Right hindlimb (tissue), 1 donor: Measurements from ENCODE around the gene WDR38.

Experiments
- DNase-seq: peaks from one replicate; pipeline ENCODE4 v3.0.0-alpha.2; 2018

Gene WDR38, protein sequence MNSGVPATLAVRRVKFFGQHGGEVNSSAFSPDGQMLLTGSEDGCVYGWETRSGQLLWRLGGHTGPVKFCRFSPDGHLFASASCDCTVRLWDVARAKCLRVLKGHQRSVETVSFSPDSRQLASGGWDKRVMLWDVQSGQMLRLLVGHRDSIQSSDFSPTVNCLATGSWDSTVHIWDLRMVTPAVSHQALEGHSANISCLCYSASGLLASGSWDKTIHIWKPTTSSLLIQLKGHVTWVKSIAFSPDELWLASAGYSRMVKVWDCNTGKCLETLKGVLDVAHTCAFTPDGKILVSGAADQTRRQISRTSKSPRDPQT

GRCh38 chr9:124852829-124853531, at the start of gene WDR38:
Gene WDR38 (plus strand): TSS chr9:124853460. CDS start chr9:124853532, 72 bp downstream.
- peak; percentile 86 for DNase-seq

- no peak for DNase-seq
Measured at GRCh38 chr9:124803911-124804310, 49.3 kb upstream of the WDR38 start.

DNA sequence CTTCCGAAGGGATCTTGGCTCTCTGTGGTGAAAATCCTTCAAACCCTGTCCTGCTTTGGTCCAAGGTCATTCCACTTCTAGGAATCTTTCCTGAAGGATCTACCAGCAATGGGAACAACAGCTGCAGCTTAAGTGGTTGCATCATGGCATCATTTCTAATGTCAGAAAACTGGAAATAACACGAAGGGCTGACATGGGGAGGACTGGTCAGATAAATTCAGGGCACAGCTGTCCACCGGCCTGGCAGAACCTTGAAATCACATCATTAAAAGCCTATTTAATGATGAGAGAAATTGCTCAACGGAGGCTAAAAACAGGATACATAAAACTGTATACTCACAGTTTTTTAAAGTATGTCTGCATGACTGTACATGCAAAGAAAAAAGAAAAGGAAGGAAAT, 48.1 kb upstream of the WDR38 start:
- DNase-seq: no peak

GRCh38 chr9:124808246-124808956, 44.9 kb upstream of the WDR38 start:
- DNase-seq: no peak

DNA sequence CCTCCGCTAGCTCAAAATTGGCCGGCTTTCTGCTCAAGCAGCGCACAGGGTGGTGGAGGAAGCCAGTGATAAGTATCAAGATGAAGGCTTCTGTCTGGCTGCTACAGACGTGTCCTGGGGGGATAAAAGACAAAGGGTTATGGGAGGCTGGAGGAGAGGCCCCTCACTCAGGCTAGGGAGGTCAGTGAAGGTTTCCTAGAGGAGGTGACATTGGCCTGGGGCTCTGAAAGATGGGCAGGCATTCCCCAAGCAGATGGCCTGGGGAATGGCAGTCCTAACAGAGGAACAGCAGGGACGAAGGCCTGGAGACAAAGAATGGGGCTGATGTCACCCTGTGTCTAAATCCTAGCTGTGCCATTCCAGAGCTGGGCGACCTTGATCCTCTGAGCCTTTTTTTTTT, 44.0 kb upstream of the WDR38 start:
- no peak for DNase-seq

DNA sequence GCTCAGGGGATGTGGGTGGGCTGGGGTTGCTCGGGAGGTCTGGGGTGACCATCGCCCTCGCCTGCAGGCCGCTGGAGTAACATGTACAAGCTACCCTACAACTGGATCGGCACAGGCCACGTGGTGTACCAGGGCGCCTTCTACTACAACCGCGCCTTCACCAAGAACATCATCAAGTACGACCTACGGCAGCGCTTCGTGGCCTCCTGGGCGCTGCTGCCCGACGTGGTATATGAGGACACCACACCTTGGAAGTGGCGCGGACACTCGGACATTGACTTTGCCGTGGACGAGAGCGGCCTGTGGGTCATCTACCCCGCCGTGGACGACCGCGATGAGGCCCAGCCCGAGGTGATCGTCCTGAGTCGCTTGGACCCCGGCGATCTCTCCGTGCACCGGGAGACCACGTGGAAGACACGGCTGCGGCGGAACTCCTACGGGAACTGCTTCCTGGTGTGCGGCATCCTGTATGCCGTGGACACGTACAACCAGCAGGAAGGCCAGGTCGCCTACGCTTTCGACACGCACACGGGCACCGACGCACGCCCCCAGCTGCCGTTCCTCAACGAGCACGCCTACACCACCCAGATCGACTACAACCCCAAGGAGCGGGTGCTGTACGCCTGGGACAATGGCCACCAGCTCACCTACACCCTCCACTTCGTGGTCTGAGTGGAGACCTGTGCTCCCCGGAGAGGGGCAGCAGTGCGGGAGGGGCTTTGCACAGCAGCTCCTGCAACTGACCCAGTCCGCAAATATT, 43.3 kb upstream of the WDR38 start:
- DNase-seq: no peak

DNA sequence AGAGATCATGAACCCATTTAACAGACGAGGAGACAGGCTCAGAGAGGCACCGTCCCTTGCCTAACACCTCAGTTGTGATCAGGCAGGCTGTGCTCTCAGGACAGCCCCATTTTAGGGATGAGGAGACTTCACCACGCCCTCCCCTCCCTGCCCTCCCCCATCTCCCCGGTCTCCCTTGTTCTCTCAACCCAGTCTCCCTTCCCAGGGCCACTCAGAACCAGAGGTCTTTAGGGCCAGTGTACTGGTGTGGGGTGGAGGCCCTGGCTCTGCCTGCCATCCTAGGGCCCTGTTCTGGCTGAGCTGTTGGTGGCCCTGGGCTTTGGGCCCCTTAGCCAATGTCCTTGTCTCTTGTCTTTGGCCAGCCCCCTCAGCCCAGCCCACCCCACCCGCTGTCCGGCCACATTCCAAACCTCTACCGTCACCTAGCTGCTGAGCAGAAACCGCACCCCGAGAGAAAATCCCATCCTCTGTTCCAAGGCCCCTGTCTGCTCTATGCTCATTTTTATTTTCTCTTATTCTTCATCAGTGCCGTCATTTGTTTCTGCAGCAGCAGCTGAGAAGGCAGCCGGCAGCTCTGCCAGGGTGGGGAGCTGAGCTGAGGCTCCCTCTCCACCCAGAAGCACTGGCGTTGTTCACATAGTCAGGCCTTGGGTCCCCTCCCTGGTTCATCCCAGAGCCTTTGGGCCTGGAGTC, 42.5 kb upstream of the WDR38 start:
- peak; percentile 88 for DNase-seq

- peak; percentile 88 for DNase-seq
Measured at GRCh38 chr9:124812441-124812876, 40.8 kb upstream of the WDR38 start.

- no peak for DNase-seq
Measured at GRCh38 chr9:124813041-124813440, 40.2 kb upstream of the WDR38 start.

GRCh38 chr9:124813501-124814163, 39.6 kb upstream of the WDR38 start:
- no peak for DNase-seq

DNA sequence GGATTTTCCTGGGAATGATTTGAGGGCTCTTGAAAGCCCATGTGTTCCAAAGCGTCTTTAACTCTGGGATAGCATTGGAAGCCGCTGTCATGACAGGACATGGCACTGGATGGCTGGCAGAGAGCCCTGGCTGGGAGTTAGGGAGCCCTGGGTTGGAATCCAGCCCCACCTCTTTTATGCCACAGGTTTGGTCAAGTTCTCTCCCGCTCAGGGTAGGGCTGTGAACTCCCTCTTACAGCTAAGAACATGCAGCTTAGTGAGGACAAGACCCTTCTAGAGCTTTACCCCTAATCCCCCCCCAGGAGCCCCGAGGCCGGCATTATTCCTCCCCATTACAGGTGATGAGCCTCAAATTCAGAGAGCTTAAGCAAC, 39.1 kb upstream of the WDR38 start:
- no peak for DNase-seq

DNA sequence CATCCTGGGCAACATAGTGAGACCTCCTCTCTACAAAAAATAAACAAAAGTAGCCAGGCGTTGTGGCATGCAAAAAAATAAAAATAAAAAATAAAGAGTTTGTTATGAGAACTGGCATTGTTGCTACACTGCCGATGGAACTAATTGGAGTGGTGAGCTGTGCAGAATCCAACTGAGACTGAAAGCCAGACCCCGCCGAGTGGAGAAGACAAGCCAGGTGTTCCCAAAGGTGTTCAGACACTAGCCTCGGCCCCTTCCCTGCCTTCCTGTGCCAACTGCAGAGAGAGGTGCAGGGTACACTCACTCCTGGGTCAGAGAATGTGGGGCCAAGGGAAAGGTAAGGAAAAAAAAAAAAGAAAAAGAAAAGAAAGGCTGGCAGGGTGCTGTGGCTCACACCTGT, 37.7 kb upstream of the WDR38 start:
- no peak for DNase-seq

GRCh38 chr9:124818431-124819281, 34.6 kb upstream of the WDR38 start:
- DNase-seq: no peak

GRCh38 chr9:124820698-124821623, 32.3 kb upstream of the WDR38 start:
- DNase-seq: peak; percentile 88

- no peak for DNase-seq
Measured at GRCh38 chr9:124828489-124829333, 24.5 kb upstream of the WDR38 start.

GRCh38 chr9:124829334-124829669, 24.0 kb upstream of the WDR38 start:
- no peak for DNase-seq

DNA sequence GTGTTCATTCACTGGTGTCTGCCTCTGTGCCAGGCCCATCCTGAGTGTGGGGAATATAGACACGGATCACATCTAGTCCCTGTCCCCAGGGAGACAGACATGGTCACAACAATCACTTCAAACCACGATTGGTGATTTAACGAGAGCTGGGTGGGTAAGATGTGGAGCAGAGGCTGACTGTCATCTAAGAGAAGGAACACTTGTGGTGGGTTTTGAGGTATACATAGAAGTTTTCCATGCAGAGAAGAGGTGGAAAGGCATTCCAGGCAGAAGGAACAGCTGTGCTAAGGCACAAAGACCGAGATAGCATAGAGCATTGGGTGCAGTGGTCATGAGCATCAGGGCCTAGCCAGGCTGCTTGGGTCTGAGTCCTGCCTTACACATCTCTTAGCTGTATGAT, 22.7 kb upstream of the WDR38 start:
- DNase-seq: no peak

- DNase-seq: peak; percentile 49
Measured at GRCh38 chr9:124831642-124832364, 21.5 kb upstream of the WDR38 start.
